GM18951 (cell line): ENCODE results near the gene SULT1A3.
"Not testable (repeated sequence)": the region's sequence is repeated elsewhere in the genome, so short reads cannot be mapped to it uniquely, and the experiment has no call there.

Experiments used
- POLR2A ChIP-seq: IDR thresholded peaks from 4 replicates; pipeline ENCODE4 v1.6.1; 2011; ENCODE audit warnings: mild to moderate bottlenecking; ENCODE audit not compliant: insufficient read length, insufficient read depth; ENCODE audit errors: extremely low read depth
- in situ Hi-C: fragments of 300-500 bp; cut with MboI; formaldehyde crosslinking; loops from one replicate; pipeline ENCODE4 v1.12.0; 2022; ENCODE audit warnings: low sequenced_read_pairs, mixed read lengths, inconsistent platforms; ENCODE audit not compliant: unreplicated experiment

The SULT1A3 gene

GRCh38 chr16:30183233-30184095 is 15.6 kb upstream of the SULT1A3 start, which contains the start of gene CORO1A:
Gene CORO1A (plus strand): TSS chr16:30183602. CDS start chr16:30185210, 1,608 bp downstream.
- in situ Hi-C loops, result no loop called here
- TF ChIP-seq POLR2A, result peak; percentile 96

- peak; percentile 68 for TF ChIP-seq POLR2A
- in situ Hi-C loops, result no loop called here
Observed at GRCh38 chr16:30184096-30184890, 14.8 kb upstream of the SULT1A3 start.

GRCh38 chr16:30184891-30185682 is 14.0 kb upstream of the SULT1A3 start:
- in situ Hi-C loops, result no loop called here
- TF ChIP-seq POLR2A, result no peak

- TF ChIP-seq POLR2A, result peak; percentile 62
- in situ Hi-C loops, result no loop called here
Observed at GRCh38 chr16:30185683-30186421, 13.2 kb upstream of the SULT1A3 start.

GRCh38 chr16:30186444-30186781 is 12.6 kb upstream of the SULT1A3 start:
- in situ Hi-C loops, result no loop called here

GRCh38 chr16:30186782-30187555 is 12.1 kb upstream of the SULT1A3 start:
- in situ Hi-C loops, result no loop called here
- peak; percentile 9 for TF ChIP-seq POLR2A

More at GRCh38 chr16:30186444-30186781, 12.6 kb upstream of the SULT1A3 start:
- no peak for TF ChIP-seq POLR2A

GRCh38 chr16:30187556-30187865 is 11.5 kb upstream of the SULT1A3 start:
- in situ Hi-C loops, result no loop called here
- no peak for TF ChIP-seq POLR2A

- in situ Hi-C loops, result no loop called here
- peak; percentile 18 for TF ChIP-seq POLR2A
Observed at GRCh38 chr16:30187971-30188561, 11.0 kb upstream of the SULT1A3 start.

GRCh38 chr16:30191158-30191557 is 7.9 kb upstream of the SULT1A3 start:
- in situ Hi-C loops, result not testable (repeated sequence)

GRCh38 chr16:30193098-30193497 is 6.0 kb upstream of the SULT1A3 start:
- in situ Hi-C loops, result not testable (repeated sequence)

- in situ Hi-C loops, result not testable (repeated sequence)
Observed at GRCh38 chr16:30193615-30194014, 5.4 kb upstream of the SULT1A3 start, which contains the start of the genes BOLA2B and SLX1A. Gene BOLA2B (minus strand): TSS chr16:30193666. CDS start chr16:30193595, 71 bp downstream. Gene SLX1A (plus strand): TSS chr16:30193875. CDS start chr16:30194085, 210 bp downstream.

- in situ Hi-C loops, result not testable (repeated sequence)
Observed at GRCh38 chr16:30194172-30194925, 4.7 kb upstream of the SULT1A3 start.

GRCh38 chr16:30197001-30197400 is 2.1 kb upstream of the SULT1A3 start:
- in situ Hi-C loops, result not testable (repeated sequence)

GRCh38 chr16:30199608-30200343 is 721 bp downstream of the SULT1A3 start:
- in situ Hi-C loops, result loop anchor here (25.0 kb wide), 1 partner anchor 213 kb away; the partner anchor contains the start of gene ZNF771

GRCh38 chr16:30205541-30206236 is 6.6 kb downstream of the SULT1A3 start:
- in situ Hi-C loops, result loop anchor here (25.0 kb wide), 1 partner anchor 207 kb away; the partner anchor contains the start of gene ZNF771
